ENCODE results near the gene C12orf56. TPM values are rescaled to one million over a fixed set of nuclear protein-coding genes. Genes with fewer than 3 reads are reported as not detected.

The C12orf56 gene
- total and polyA plus RNA-seq, 2 experiments from 2014 or later = not detected

DNA sequence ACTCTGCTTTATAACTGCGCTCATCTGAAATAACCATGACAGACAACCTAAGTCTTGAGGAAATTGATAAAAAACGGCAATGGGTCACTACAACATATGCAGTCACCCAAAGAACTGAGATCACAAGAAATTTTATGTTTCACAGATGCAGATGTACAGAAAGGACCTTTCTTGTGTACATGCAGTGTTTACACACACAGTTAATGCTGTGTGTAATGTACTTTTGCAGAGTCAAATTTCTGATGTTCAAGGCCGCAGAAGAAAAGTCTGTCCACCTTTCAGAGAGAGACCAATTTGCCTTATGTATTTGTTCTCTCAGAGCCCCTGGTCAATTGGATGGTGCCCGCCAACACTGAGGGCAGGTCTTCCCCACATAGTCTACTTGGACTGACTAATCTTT lies 38.4 kb upstream of the C12orf56 start:
- Histone ChIP-seq H3K9me3 (ENCODE audit: low read depth) (no peaks in the 10 kb centered on the region), H3K27ac (no peak overlapping the region), H3K4me3 (no peak overlapping the region), H3K36me3 (peaks cover 91% of the 10 kb centered on the region), H3K27me3 (no peaks in the 10 kb centered on the region), H3K4me1 (ENCODE audit: low read depth) (no peaks in the 10 kb centered on the region)
- TF ChIP-seq, protein P1, sequence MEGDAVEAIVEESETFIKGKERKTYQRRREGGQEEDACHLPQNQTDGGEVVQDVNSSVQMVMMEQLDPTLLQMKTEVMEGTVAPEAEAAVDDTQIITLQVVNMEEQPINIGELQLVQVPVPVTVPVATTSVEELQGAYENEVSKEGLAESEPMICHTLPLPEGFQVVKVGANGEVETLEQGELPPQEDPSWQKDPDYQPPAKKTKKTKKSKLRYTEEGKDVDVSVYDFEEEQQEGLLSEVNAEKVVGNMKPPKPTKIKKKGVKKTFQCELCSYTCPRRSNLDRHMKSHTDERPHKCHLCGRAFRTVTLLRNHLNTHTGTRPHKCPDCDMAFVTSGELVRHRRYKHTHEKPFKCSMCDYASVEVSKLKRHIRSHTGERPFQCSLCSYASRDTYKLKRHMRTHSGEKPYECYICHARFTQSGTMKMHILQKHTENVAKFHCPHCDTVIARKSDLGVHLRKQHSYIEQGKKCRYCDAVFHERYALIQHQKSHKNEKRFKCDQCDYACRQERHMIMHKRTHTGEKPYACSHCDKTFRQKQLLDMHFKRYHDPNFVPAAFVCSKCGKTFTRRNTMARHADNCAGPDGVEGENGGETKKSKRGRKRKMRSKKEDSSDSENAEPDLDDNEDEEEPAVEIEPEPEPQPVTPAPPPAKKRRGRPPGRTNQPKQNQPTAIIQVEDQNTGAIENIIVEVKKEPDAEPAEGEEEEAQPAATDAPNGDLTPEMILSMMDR (IDR thresholded peaks at IDR 0.05; ENCODE audit: low read depth, low read length) = no peak
- no peak for DNase-seq (ENCODE audit: low read depth in 1 of 2, low spot score in 1 of 2)

DNA sequence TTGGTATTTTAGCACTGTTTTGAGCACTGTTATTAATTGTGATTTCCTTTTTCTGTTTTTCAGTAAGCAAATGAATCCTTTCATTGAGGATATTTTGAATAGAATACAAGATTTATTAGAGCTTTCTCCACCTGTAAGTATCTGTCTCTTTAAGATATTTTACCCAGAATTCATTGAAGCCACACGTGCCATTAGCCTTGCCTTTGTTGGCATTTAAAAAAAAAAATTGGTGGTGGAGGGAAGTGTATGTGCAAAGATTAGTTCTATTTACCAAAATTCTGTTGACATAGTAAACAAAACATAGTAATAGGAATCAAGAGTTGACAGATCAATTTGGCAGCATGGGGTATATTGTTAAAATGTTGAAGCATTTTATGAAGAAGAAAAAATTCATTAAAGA lies 37.4 kb upstream of the C12orf56 start:
- Histone ChIP-seq H3K4me3 (no peak overlapping the region), H3K27me3 (no peaks in the 10 kb centered on the region), H3K4me1 (ENCODE audit: low read depth) (no peaks in the 10 kb centered on the region), H3K9me3 (ENCODE audit: low read depth) (no peaks in the 10 kb centered on the region), H3K36me3 (peaks cover 90% of the 10 kb centered on the region), H3K27ac (no peak overlapping the region)
- TF ChIP-seq, protein P1 (IDR thresholded peaks at IDR 0.05; ENCODE audit: low read depth, low read length) = no peak
- no peak for DNase-seq (ENCODE audit: low read depth in 1 of 2, low spot score in 1 of 2)

DNA sequence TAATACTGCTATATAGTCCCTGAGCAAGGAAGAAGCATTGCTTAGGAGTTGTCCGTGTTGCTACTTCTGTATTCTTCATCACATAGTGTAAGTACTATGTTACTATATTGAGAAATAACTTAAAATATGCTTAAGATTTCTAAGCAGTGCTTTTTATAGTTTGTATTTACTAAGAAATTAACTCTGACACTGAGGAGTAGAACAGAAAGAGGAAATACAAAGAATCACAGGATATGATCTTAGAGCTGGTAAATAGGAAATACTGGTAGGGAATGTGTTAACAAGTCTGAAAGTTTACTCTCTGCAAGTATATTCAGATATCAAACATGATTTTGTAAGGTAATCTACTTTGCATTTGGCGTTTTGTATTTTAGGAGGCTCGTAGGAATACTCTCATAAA lies 29.1 kb upstream of the C12orf56 start:
- Histone ChIP-seq H3K4me1 (ENCODE audit: low read depth) (no peaks in the 10 kb centered on the region), H3K27me3 (no peaks in the 10 kb centered on the region), H3K36me3 (peaks cover 91% of the 10 kb centered on the region), H3K9me3 (ENCODE audit: low read depth) (no peaks in the 10 kb centered on the region), H3K27ac (no peak overlapping the region), H3K4me3 (no peak overlapping the region)
- TF ChIP-seq, protein P1 (IDR thresholded peaks at IDR 0.05; ENCODE audit: low read depth, low read length) = no peak
- no peak for DNase-seq (ENCODE audit: low read depth in 1 of 2, low spot score in 1 of 2)

DNA sequence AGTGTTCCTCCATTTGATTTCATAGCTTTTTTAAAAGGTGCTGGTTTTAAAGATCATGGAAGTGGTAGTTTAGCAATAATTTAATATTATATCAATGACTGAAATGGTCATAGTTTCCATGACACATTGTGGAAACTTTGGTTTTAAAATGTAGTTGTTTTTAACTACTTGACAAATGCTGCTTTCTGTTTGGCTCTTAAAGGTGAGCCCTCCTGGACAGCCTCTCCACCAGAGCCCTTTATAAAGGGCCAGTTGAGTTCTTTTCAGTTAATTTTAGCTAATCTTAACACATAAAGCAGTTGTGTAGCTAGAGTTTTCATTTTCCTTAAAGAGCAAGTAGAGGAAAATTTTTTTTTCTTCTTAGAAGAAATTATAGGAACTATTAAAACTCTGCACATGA lies 27.7 kb upstream of the C12orf56 start:
- Histone ChIP-seq H3K36me3 (peaks cover 90% of the 10 kb centered on the region), H3K9me3 (ENCODE audit: low read depth) (no peaks in the 10 kb centered on the region), H3K27me3 (no peaks in the 10 kb centered on the region), H3K4me1 (ENCODE audit: low read depth) (no peaks in the 10 kb centered on the region), H3K27ac (no peak overlapping the region), H3K4me3 (no peak overlapping the region)
- TF ChIP-seq, protein P1 (IDR thresholded peaks at IDR 0.05; ENCODE audit: low read depth, low read length) = no peak
- DNase-seq (ENCODE audit: low read depth in 1 of 2, low spot score in 1 of 2) = no peak

DNA sequence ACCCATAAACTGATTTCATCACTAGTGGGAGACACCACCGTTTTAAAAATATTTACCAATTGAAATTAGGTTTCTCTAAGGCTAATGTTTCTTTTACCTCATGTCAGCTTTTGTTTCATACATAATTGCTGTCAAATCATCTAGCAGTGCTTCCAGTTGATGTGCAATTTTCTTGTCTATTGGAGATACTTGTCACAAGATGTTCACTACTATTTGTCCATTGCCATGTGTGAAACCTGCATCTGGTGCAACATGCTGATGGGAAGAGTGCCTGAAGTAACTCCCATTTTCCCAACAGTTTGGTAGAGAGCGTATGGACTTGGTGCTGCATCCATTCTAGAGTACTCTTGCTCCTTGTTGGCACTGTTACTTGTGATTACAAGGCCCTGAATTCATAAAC lies 23.3 kb upstream of the C12orf56 start:
- TF ChIP-seq, protein P1 (IDR thresholded peaks at IDR 0.05; ENCODE audit: low read depth, low read length) = no peak
- no peak overlapping the region for H3K4me3 ChIP-seq
- no peak overlapping the region for H3K27ac ChIP-seq
- no peak for DNase-seq (ENCODE audit: low read depth in 1 of 2, low spot score in 1 of 2)
- H3K36me3 ChIP-seq = peaks cover 81% of the 10 kb centered on the region
- H3K9me3 ChIP-seq (ENCODE audit: low read depth) = no peaks in the 10 kb centered on the region
- no peaks in the 10 kb centered on the region for H3K4me1 ChIP-seq (ENCODE audit: low read depth)
- H3K27me3 ChIP-seq = no peaks in the 10 kb centered on the region

DNA sequence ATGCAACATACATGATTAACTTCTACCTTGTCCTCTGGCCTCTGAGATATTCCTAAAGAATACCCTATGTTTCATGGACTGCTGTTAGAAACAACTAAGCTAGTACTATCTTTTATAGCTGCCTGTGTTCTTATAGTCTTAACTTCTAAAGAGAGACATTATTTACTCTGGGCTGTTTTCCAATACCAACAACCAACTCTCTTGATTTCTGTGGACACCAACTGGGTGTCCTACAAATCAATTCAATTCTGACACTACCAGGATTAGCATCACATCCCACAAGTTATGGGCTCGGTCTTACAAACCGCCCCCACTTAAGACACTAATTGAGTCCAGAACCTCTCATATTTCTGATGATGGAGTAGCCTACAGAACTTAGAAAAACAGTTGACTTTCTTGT lies 21.9 kb upstream of the C12orf56 start:
- Histone ChIP-seq H3K4me1 (ENCODE audit: low read depth) (no peaks in the 10 kb centered on the region), H3K27me3 (no peaks in the 10 kb centered on the region), H3K4me3 (no peak overlapping the region), H3K9me3 (ENCODE audit: low read depth) (no peaks in the 10 kb centered on the region), H3K27ac (no peak overlapping the region), H3K36me3 (peaks cover 67% of the 10 kb centered on the region)
- TF ChIP-seq, protein P1 (IDR thresholded peaks at IDR 0.05; ENCODE audit: low read depth, low read length) = no peak
- no peak for DNase-seq (ENCODE audit: low read depth in 1 of 2, low spot score in 1 of 2)
